ENCODE measurements around the gene CCDC12. TPM values are rescaled to one million over a fixed set of nuclear protein-coding genes. Genes with fewer than 3 reads are reported as not detected.

Gene CCDC12
- total RNA-seq, 4 donors from 2014 or later, result 36.9 to 59.4 (median 50.2) TPM

DNA sequence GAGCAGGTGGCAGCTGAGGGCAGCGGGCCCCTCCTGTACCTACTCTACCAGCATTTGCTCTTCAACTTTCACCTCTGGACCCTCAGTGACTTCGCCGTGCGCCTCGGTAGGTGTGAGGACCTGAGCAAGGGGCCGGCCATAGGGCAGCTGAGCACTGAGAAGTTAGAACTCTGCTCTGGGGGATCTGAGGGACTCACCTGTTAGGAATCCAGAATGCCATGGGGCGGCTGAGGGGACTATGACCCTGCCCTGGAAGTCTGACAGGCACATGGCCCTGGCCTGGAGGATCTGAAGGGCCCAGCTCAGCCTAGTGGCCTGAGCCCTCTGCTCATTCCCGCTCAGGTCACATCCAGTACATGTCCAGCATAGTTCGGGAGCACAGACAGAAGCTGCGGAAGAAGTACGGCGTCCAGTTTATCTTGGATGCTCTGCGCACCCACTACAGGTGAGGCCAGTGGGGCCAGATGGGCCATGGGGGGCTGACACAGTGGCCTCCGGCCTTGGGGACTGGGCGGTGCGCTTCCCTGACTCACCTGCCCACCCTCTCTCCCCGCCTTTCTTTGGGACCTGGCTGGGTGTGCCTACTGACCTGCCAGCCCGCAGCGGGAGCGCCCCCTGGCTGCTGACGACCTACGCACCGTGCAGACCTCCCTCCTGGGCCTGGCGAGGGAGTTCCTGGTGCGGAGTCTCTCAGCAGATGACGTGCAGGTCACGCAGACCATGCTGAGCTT, 21.7 kb upstream of the CCDC12 start:
- Histone ChIP-seq H3K4me1 (no peaks in the 10 kb centered on the region), H3K4me3 (no peak overlapping the region), H3K9me3 (no peaks in the 10 kb centered on the region), H3K27me3 (no peaks in the 10 kb centered on the region), H3K27ac (no peak overlapping the region), H3K36me3 (peaks cover 0 to 96% (median 0%) of the 10 kb centered on the region in 3 donors)
- TF ChIP-seq, protein P1, sequence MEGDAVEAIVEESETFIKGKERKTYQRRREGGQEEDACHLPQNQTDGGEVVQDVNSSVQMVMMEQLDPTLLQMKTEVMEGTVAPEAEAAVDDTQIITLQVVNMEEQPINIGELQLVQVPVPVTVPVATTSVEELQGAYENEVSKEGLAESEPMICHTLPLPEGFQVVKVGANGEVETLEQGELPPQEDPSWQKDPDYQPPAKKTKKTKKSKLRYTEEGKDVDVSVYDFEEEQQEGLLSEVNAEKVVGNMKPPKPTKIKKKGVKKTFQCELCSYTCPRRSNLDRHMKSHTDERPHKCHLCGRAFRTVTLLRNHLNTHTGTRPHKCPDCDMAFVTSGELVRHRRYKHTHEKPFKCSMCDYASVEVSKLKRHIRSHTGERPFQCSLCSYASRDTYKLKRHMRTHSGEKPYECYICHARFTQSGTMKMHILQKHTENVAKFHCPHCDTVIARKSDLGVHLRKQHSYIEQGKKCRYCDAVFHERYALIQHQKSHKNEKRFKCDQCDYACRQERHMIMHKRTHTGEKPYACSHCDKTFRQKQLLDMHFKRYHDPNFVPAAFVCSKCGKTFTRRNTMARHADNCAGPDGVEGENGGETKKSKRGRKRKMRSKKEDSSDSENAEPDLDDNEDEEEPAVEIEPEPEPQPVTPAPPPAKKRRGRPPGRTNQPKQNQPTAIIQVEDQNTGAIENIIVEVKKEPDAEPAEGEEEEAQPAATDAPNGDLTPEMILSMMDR (IDR thresholded peaks at IDR 0.05), result peak; percentile 58 to 84 (median 73)
- no peak for TF ChIP-seq POLR2A (IDR thresholded peaks at IDR 0.05)
- 73 to 83% methylated on average over 16 to 23 of the region's 27 CpGs for WGBS, 2 donors
- DNase-seq (ENCODE audit: low spot score in 2 of 2), result peak; percentile 38 to 52

- Histone ChIP-seq H3K4me1 (no peaks in the 10 kb centered on the region), H3K9me3 (no peaks in the 10 kb centered on the region), H3K36me3 (peaks cover 0 to 96% (median 0%) of the 10 kb centered on the region in 3 donors), H3K27me3 (no peaks in the 10 kb centered on the region), H3K27ac (no peak overlapping the region), H3K4me3 (no peak overlapping the region)
- WGBS, 2 donors, result 80 to 90% methylated on average over 10 to 13 of the region's 13 CpGs
- no peak for TF ChIP-seq EP300 (IDR thresholded peaks at IDR 0.05)
- no peak for TF ChIP-seq POLR2A (IDR thresholded peaks at IDR 0.05)
- TF ChIP-seq, protein P1 (IDR thresholded peaks at IDR 0.05), result no peak
- DNase-seq (ENCODE audit: low spot score in 2 of 2), result no peak
These were observed 21.0 kb upstream of the CCDC12 start for GRCh38 chr3:46997453-46998091.

DNA sequence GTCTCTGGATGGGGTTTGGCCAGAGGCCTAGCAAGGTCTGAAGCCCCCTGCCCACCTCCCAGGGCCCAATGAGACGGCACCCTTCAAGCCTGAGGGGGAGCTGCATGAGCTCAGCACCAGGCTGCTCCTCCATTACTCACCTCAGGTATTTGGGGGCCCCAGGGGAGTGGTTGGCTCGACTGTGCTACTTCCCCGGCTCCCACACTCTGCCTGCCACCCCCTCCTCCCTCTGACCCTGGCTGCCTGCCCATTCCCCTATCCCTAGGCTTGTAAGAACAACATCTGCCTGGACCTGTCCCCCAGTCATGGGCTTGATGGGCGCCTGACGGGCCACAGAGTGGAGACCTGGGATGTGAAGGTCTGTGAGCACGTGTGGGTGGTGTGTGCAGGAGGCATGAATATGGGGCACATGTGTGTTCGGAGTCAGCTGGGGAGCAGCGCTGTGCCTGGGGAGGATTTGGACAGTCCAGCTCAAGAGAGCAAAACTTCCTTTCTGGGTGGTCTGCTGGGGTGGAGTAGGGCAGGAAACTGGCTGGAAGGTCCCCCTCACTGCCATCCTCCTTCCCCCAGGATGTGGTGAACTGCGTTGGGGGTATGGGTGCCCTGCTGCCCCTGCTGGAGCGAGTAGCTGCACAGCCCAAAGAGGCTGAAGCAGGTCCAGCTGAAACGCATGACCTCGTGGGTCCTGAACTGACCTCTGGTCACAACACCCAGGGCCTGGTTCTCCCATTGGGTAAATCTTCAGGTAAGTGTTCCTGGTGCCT, 20.3 kb upstream of the CCDC12 start:
- no peaks in the 10 kb centered on the region for H3K4me1 ChIP-seq
- 72 to 74% methylated on average over 12 of the region's 12 CpGs for WGBS, 2 donors
- no peaks in the 10 kb centered on the region for H3K27me3 ChIP-seq
- H3K4me3 ChIP-seq, result no peak overlapping the region
- no peak overlapping the region for H3K27ac ChIP-seq
- TF ChIP-seq EP300 (IDR thresholded peaks at IDR 0.05) (no peak), POLR2A (IDR thresholded peaks at IDR 0.05) (no peak)
- TF ChIP-seq, protein P1 (IDR thresholded peaks at IDR 0.05), result no peak
- DNase-seq (ENCODE audit: low spot score in 2 of 2), result no peak
- no peaks in the 10 kb centered on the region for H3K9me3 ChIP-seq
- H3K36me3 ChIP-seq, result peaks cover 0 to 96% (median 0%) of the 10 kb centered on the region in 3 donors

GRCh38 chr3:46995901-46996562, 19.5 kb upstream of the CCDC12 start:
- Histone ChIP-seq H3K9me3 (no peaks in the 10 kb centered on the region), H3K4me1 (peaks cover 0 to 4% (median 0%) of the 10 kb centered on the region in 4 donors), H3K27me3 (no peaks in the 10 kb centered on the region), H3K4me3 (no peak overlapping the region), H3K36me3 (peaks cover 0 to 96% (median 0%) of the 10 kb centered on the region in 3 donors), H3K27ac (no peak overlapping the region)
- TF ChIP-seq EP300 (IDR thresholded peaks at IDR 0.05), result no peak
- no peak for DNase-seq (ENCODE audit: low spot score in 2 of 2)
- WGBS, 2 donors, result 89 to 95% methylated on average over 8 to 21 of the region's 22 CpGs
